Tibial nerve (tissue), 3 donors: ENCODE data around the gene SLC26A3.

Experiments used
- CTCF ChIP-seq, 5 experiments: fragments of 200-600 bp in 3 of 5; fragments of 450-650 bp in 2 of 5; sonication (generic) in 3 of 5; IDR thresholded peaks; one replicate each; pipeline ENCODE4 v1.5.1; 2016 to 2019; ENCODE audit warnings: antibody characterized with exemption in 5 of 5, mild to moderate bottlenecking in 3 of 5, moderate library complexity in 2 of 5
- POLR2A ChIP-seq, 2 donors: fragments of 450-650 bp; IDR thresholded peaks; one replicate each; pipeline ENCODE4 v1.6.1; 2017; ENCODE audit warnings: antibody characterized with exemption in 2 of 2, mild to moderate bottlenecking in 2 of 2, moderate library complexity in 2 of 2

GRCh38 chr7:107830420-107830819 lies 27.4 kb upstream of the SLC26A3 start:
- TF ChIP-seq CTCF (IDR thresholded peaks at IDR 0.05) (no peak), POLR2A (IDR thresholded peaks at IDR 0.05) (no peak)
